Caco-2 (cell line): ENCODE results near the gene TIPRL. TPM values are rescaled to one million over a fixed set of nuclear protein-coding genes. Genes with fewer than 3 reads are reported as not detected.

Source experiments
- BruUV-seq: library from RNA; stranded (reverse); fragments of 400-500 nt; replicated peaks from 2 replicates; lab custom pipeline; 2021; lab: Mats Ljungman, UMichigan
- CTCF ChIA-PET: fragments of 300-600 bp; sonication (Branson Sonifier 250); formaldehyde crosslinking; loops from one replicate; lab custom pipeline; 2022; ENCODE audit warnings: antibody characterized with exemption; lab: Charles Lee
- POLR2A ChIA-PET: fragments of 300-600 bp; sonication (Branson Sonifier 250); formaldehyde crosslinking; loops from one replicate; lab custom pipeline; 2022; ENCODE audit warnings: antibody characterized with exemption; lab: Charles Lee
- DNase-seq, 2 experiments: peaks; one replicate each; pipeline versions ENCODE4 v3.0.0 to v3.0.0-alpha.2; 2020 to 2022
- H3K27me3 ChIP-seq: replicated peaks from 2 replicates; pipeline ENCODE4 v1.6.0; 2011; ENCODE audit warnings: low read length; ENCODE audit not compliant: control insufficient read depth, insufficient read depth
- H3K36me3 ChIP-seq: 2 replicates; pipeline ENCODE4 v1.5.1; 2011; ENCODE audit warnings: low read length; ENCODE audit not compliant: control insufficient read depth, insufficient read depth
- H3K4me1 ChIP-seq: fragments of 250-450 bp; sonication (Bioruptor Pico); 2 replicates; pipeline ENCODE4 v1.5.1; 2020; ENCODE audit warnings: mild to moderate bottlenecking
- H3K4me3 ChIP-seq: 2 replicates; pipeline ENCODE4 v1.5.1; 2011; ENCODE audit warnings: low read depth, mild to moderate bottlenecking, control low read depth, low read length
- H3K9me3 ChIP-seq: fragments of 250-450 bp; sonication (Bioruptor Pico); 2 replicates; pipeline ENCODE4 v1.5.1; 2020; ENCODE audit warnings: mild to moderate bottlenecking, moderate library complexity
- H3K27ac Mint-ChIP-seq: one replicate; pipeline ENCODE4 v1.8.0; 2022; ENCODE audit warnings: mixed read lengths; ENCODE audit not compliant: unreplicated experiment
- H3K27me3 Mint-ChIP-seq: one replicate; pipeline ENCODE4 v1.8.0; 2022; ENCODE audit warnings: mixed read lengths; ENCODE audit not compliant: insufficient read depth, unreplicated experiment
- H3K36me3 Mint-ChIP-seq: one replicate; pipeline ENCODE4 v1.8.0; 2022; ENCODE audit warnings: mild to moderate bottlenecking, mixed read lengths; ENCODE audit not compliant: insufficient read depth, unreplicated experiment
- H3K4me1 Mint-ChIP-seq: one replicate; pipeline ENCODE4 v1.8.0; 2022; ENCODE audit warnings: low read depth, mixed read lengths; ENCODE audit not compliant: unreplicated experiment
- H3K4me3 Mint-ChIP-seq: one replicate; pipeline ENCODE4 v1.8.0; 2022; ENCODE audit warnings: mild to moderate bottlenecking, moderate library complexity, mixed read lengths; ENCODE audit not compliant: unreplicated experiment
- H3K9me3 Mint-ChIP-seq: one replicate; pipeline ENCODE4 v1.8.0; 2022; ENCODE audit warnings: mixed read lengths; ENCODE audit not compliant: unreplicated experiment
- intact Hi-C: fragments of 100-400 bp; cut with micrococcal nuclease; formaldehyde crosslinking; loops from one replicate; pipeline ENCODE4 v1.10.0; 2022; ENCODE audit not compliant: unreplicated experiment
- total RNA-seq: library from RNA; stranded (reverse); gene quantifications from 2 replicates; pipeline ENCODE4 v1.2.3, GENCODE V29; 2022
- TF ChIP-seq, protein P1 (sequence below), 2 experiments: fragments of 200-600 bp in 1 of 2; IDR thresholded peaks; 1 replicate in 1 of 2; 2 replicates in 1 of 2; pipeline versions ENCODE4 v1.5.1 to v1.8.0; 2011 to 2022; ENCODE audit warnings: antibody characterized with exemption in 1 of 2, control low read depth in 1 of 2, inconsistent platforms in 1 of 2, low read depth in 1 of 2, low read length in 1 of 2, mild to moderate bottlenecking in 1 of 2, moderate library complexity in 1 of 2; ENCODE audit not compliant: insufficient read depth in 1 of 2, severe bottlenecking in 1 of 2, unreplicated experiment in 1 of 2

The TIPRL gene
- total RNA-seq, 1 experiment from 2014 or later: 38.1 TPM

DNA sequence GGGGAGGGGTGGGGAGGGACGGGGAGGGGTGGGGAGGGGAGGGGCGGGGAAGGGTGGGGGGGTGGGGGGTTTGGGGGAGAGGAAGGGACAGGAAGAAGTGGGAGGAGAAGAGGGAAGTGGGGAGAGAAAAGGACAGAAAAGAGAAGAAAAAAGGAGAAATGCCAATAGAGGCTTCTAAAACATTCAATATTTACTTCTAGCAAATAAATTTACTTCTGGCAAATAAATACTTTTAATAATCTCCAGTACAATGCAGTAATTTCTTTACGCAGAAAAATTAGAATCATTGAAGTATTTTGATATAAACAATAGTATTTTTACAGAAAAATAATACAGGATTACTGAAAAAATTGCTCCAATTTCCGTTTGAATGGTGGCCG, 32.6 kb upstream of the TIPRL start:
- peak overlapping the region; percentile 86 for H3K27ac Mint-ChIP-seq
- Histone ChIP-seq H3K4me3 (no peak overlapping the region), H3K4me1 (peaks cover 34% of the 10 kb centered on the region), H3K9me3 (no peaks in the 10 kb centered on the region), H3K27me3 (no peaks in the 10 kb centered on the region), H3K36me3 (no peaks in the 10 kb centered on the region)
- peaks cover 34% of the 10 kb centered on the region for H3K4me1 Mint-ChIP-seq
- POLR2A ChIA-PET: interaction anchor here (0.8 kb wide), 1 partner anchor 80 kb away, joined by 3 read pairs; the partner anchor contains the start of gene SFT2D2
- TF ChIP-seq, protein P1, sequence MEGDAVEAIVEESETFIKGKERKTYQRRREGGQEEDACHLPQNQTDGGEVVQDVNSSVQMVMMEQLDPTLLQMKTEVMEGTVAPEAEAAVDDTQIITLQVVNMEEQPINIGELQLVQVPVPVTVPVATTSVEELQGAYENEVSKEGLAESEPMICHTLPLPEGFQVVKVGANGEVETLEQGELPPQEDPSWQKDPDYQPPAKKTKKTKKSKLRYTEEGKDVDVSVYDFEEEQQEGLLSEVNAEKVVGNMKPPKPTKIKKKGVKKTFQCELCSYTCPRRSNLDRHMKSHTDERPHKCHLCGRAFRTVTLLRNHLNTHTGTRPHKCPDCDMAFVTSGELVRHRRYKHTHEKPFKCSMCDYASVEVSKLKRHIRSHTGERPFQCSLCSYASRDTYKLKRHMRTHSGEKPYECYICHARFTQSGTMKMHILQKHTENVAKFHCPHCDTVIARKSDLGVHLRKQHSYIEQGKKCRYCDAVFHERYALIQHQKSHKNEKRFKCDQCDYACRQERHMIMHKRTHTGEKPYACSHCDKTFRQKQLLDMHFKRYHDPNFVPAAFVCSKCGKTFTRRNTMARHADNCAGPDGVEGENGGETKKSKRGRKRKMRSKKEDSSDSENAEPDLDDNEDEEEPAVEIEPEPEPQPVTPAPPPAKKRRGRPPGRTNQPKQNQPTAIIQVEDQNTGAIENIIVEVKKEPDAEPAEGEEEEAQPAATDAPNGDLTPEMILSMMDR (IDR thresholded peaks at IDR 0.05; ENCODE audit: insufficient read depth in 1 of 2, low read depth in 1 of 2, low read length in 1 of 2, severe bottlenecking in 1 of 2, unreplicated experiment in 1 of 2): no peak
- H3K36me3 Mint-ChIP-seq: peaks cover 20% of the 10 kb centered on the region
- peak overlapping the region; percentile 68 for H3K4me3 Mint-ChIP-seq
- CTCF ChIA-PET: interaction anchor here (0.9 to 1.6 kb wide), 5 partner anchors 10 to 197 kb away, joined by 3 to 10 read pairs (median 7); partner anchors contain the start of gene GPR161
- no peaks in the 10 kb centered on the region for H3K27me3 Mint-ChIP-seq
- no peaks in the 10 kb centered on the region for H3K9me3 Mint-ChIP-seq
- no TSS peak for BruUV-seq
- intact Hi-C loops: loop anchor here (1.0 to 10.0 kb wide), 5 partner anchors 10 to 211 kb away; partner anchors contain the start of genes DCAF6, GPR161, MPC2 and TIPRL
- DNase-seq: no peak

DNA sequence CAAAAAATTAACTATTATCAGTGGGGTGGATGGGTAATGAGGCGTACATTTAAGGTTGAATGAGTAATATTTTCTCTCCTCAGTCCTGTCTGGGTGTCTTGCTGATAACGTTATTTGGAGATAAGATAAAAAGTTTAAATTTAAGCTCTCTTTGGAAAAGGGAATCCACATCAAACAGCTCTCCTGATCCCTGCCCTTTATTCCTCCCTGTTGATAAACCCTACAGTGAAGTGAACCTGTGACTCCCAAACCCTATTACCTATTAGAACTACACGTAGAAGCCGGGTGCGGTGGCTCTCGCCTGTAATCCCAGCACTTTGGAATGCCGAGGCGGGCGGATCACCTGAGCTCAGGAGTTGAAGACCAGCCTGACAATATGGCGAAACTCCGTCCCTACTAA, 32.1 kb upstream of the TIPRL start:
- Histone ChIP-seq H3K27me3 (no peaks in the 10 kb centered on the region), H3K4me1 (peaks cover 30% of the 10 kb centered on the region), H3K9me3 (no peaks in the 10 kb centered on the region), H3K4me3 (peak overlapping the region; percentile 11; the same call in 1 of the 2 replicates), H3K36me3 (no peaks in the 10 kb centered on the region)
- TF ChIP-seq, protein P1 (IDR thresholded peaks at IDR 0.05; ENCODE audit: insufficient read depth in 1 of 2, low read depth in 1 of 2, low read length in 1 of 2, severe bottlenecking in 1 of 2, unreplicated experiment in 1 of 2): no peak
- DNase-seq: peak; percentile 90 to 95
- Mint-ChIP-seq H3K27ac (peak overlapping the region; percentile 86), H3K4me1 (peaks cover 35% of the 10 kb centered on the region), H3K27me3 (no peaks in the 10 kb centered on the region), H3K9me3 (no peaks in the 10 kb centered on the region), H3K4me3 (peak overlapping the region; percentile 68), H3K36me3 (peaks cover 20% of the 10 kb centered on the region)
- intact Hi-C loops: loop anchor here (1.0 to 10.0 kb wide), 5 partner anchors 10 to 212 kb away; partner anchors contain the start of genes DCAF6, GPR161, MPC2 and TIPRL
- CTCF ChIA-PET: interaction anchor here (0.6 to 1.6 kb wide), 7 partner anchors 10 to 295 kb away, joined by 3 to 10 read pairs (median 7); partner anchors contain the start of gene GPR161
- BruUV-seq: no TSS peak
- POLR2A ChIA-PET: interaction anchor here (0.8 kb wide), 1 partner anchor 79 kb away, joined by 3 read pairs; the partner anchor contains the start of gene SFT2D2

DNA sequence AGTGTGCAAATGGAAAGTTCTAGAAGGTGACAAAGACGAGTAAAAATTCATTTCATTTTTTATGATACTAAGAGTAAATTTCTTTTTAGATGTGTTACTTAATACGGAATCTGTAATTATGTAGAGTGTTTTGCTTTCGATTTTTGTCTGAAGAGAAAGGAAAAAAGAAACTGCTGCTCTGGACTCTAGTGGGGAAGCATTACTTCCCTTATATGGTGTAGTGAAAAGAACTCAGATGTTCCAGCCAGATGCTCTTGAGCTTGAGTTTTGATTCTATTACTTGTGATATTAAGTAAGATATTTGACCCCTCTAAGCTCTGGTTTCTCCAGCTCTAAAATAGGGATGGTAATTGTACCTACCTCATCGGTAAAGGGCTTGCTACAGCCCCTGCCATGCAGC, 29.8 kb upstream of the TIPRL start:
- TF ChIP-seq, protein P1 (IDR thresholded peaks at IDR 0.05; ENCODE audit: insufficient read depth in 1 of 2, low read depth in 1 of 2, low read length in 1 of 2, severe bottlenecking in 1 of 2, unreplicated experiment in 1 of 2): no peak
- Histone ChIP-seq H3K4me3 (no peak overlapping the region), H3K27me3 (no peaks in the 10 kb centered on the region), H3K36me3 (no peaks in the 10 kb centered on the region), H3K4me1 (peaks cover 20% of the 10 kb centered on the region), H3K9me3 (no peaks in the 10 kb centered on the region)
- peaks cover 14% of the 10 kb centered on the region for H3K36me3 Mint-ChIP-seq
- BruUV-seq: no TSS peak
- H3K27ac Mint-ChIP-seq: no peak overlapping the region
- ChIA-PET CTCF (no interaction called here), POLR2A (no interaction called here)
- intact Hi-C loops: loop anchor here (10.0 kb wide), 1 partner anchor 214 kb away; the partner anchor contains the start of genes DCAF6 and MPC2
- no peak for DNase-seq
- H3K4me1 Mint-ChIP-seq: peaks cover 28% of the 10 kb centered on the region
- H3K27me3 Mint-ChIP-seq: no peaks in the 10 kb centered on the region
- H3K4me3 Mint-ChIP-seq: no peak overlapping the region
- no peaks in the 10 kb centered on the region for H3K9me3 Mint-ChIP-seq
